Adipocyte (in vitro differentiated cells): ENCODE results near the gene CHCHD6.

ENCODE experiments used
- DNase-seq: peaks from one replicate; pipeline ENCODE4 v3.0.0-alpha.2; 2015; ENCODE audit warnings: low read depth
- H3K27me3 ChIP-seq: replicated peaks from 2 replicates; pipeline ENCODE4 v1.7.0; 2013; ENCODE audit warnings: mild to moderate bottlenecking, low read length, moderate library complexity; ENCODE audit not compliant: control insufficient read depth, insufficient read depth
- H3K36me3 ChIP-seq: 2 replicates; pipeline ENCODE4 v1.7.0; 2013; ENCODE audit warnings: low read length, mild to moderate bottlenecking, moderate library complexity; ENCODE audit not compliant: control insufficient read depth, insufficient read depth, severe bottlenecking
- H3K4me1 ChIP-seq: 2 replicates; pipeline ENCODE4 v1.7.0; 2013; ENCODE audit warnings: mild to moderate bottlenecking, low read length, moderate library complexity; ENCODE audit not compliant: control insufficient read depth, insufficient read depth
- H3K4me3 ChIP-seq: 2 replicates; pipeline ENCODE4 v1.7.0; 2013; ENCODE audit warnings: mild to moderate bottlenecking, low read length, moderate library complexity
- H3K9ac ChIP-seq: 2 replicates; pipeline ENCODE4 v1.7.0; 2013; ENCODE audit warnings: mild to moderate bottlenecking, low read length, moderate library complexity
- H3K9me3 ChIP-seq: 2 replicates; pipeline ENCODE4 v1.7.0; 2013; ENCODE audit warnings: mild to moderate bottlenecking, low read length, moderate library complexity; ENCODE audit not compliant: control insufficient read depth

Gene CHCHD6

GRCh38 chr3:126990024-126990700 lies 286.1 kb downstream of the CHCHD6 start:
- Histone ChIP-seq H3K4me3 (no peak overlapping the region), H3K9ac (no peak overlapping the region), H3K36me3 (peaks cover 33% of the 10 kb centered on the region), H3K4me1 (peaks cover 27% of the 10 kb centered on the region), H3K27me3 (no peaks in the 10 kb centered on the region), H3K9me3 (no peaks in the 10 kb centered on the region)
- DNase-seq: no peak

- no peak overlapping the region for H3K9ac ChIP-seq
- H3K27me3 ChIP-seq: no peaks in the 10 kb centered on the region
These were observed 286.9 kb downstream of the CHCHD6 start for GRCh38 chr3:126990890-126991289.

GRCh38 chr3:126991366-126992200 lies 287.5 kb downstream of the CHCHD6 start:
- DNase-seq: no peak
- peaks cover 33% of the 10 kb centered on the region for H3K36me3 ChIP-seq
- H3K4me3 ChIP-seq: no peak overlapping the region
- peaks cover 20% of the 10 kb centered on the region for H3K4me1 ChIP-seq
- no peaks in the 10 kb centered on the region for H3K27me3 ChIP-seq
- H3K9me3 ChIP-seq: no peaks in the 10 kb centered on the region
- no peak overlapping the region for H3K9ac ChIP-seq

More at GRCh38 chr3:126990890-126991289, 286.9 kb downstream of the CHCHD6 start:
- Histone ChIP-seq H3K36me3 (peaks cover 33% of the 10 kb centered on the region), H3K4me3 (no peak overlapping the region), H3K4me1 (peaks cover 21% of the 10 kb centered on the region), H3K9me3 (no peaks in the 10 kb centered on the region)
- no peak for DNase-seq

- Histone ChIP-seq H3K4me1 (peaks cover 20% of the 10 kb centered on the region), H3K36me3 (peaks cover 33% of the 10 kb centered on the region), H3K4me3 (no peak overlapping the region), H3K9me3 (no peaks in the 10 kb centered on the region), H3K9ac (no peak overlapping the region), H3K27me3 (no peaks in the 10 kb centered on the region)
- no peak for DNase-seq
These were observed 288.2 kb downstream of the CHCHD6 start for GRCh38 chr3:126992216-126992615.

GRCh38 chr3:126992776-126993175 lies 288.7 kb downstream of the CHCHD6 start:
- no peak overlapping the region for H3K4me3 ChIP-seq
- H3K36me3 ChIP-seq: peaks cover 33% of the 10 kb centered on the region
- no peaks in the 10 kb centered on the region for H3K27me3 ChIP-seq
- DNase-seq: no peak
- H3K4me1 ChIP-seq: peaks cover 20% of the 10 kb centered on the region
- no peak overlapping the region for H3K9ac ChIP-seq
- H3K9me3 ChIP-seq: no peaks in the 10 kb centered on the region

- DNase-seq: no peak
- H3K9me3 ChIP-seq: no peaks in the 10 kb centered on the region
- H3K36me3 ChIP-seq: peaks cover 33% of the 10 kb centered on the region
- H3K27me3 ChIP-seq: no peaks in the 10 kb centered on the region
- peaks cover 20% of the 10 kb centered on the region for H3K4me1 ChIP-seq
- H3K9ac ChIP-seq: no peak overlapping the region
- no peak overlapping the region for H3K4me3 ChIP-seq
These were observed 289.4 kb downstream of the CHCHD6 start for GRCh38 chr3:126993436-126993835.

- Histone ChIP-seq H3K4me3 (no peak overlapping the region), H3K9me3 (no peaks in the 10 kb centered on the region), H3K36me3 (peaks cover 20% of the 10 kb centered on the region), H3K9ac (peak overlapping the region; percentile 73), H3K4me1 (peaks cover 20% of the 10 kb centered on the region), H3K27me3 (no peaks in the 10 kb centered on the region)
- DNase-seq: no peak
These were observed 290.7 kb downstream of the CHCHD6 start for GRCh38 chr3:126994661-126995245.

- no peak overlapping the region for H3K9ac ChIP-seq
- H3K9me3 ChIP-seq: no peaks in the 10 kb centered on the region
- peaks cover 20% of the 10 kb centered on the region for H3K4me1 ChIP-seq
- H3K27me3 ChIP-seq: no peaks in the 10 kb centered on the region
- peaks cover 14% of the 10 kb centered on the region for H3K36me3 ChIP-seq
- DNase-seq: no peak
- H3K4me3 ChIP-seq: no peak overlapping the region
These were observed 291.3 kb downstream of the CHCHD6 start for GRCh38 chr3:126995254-126995780.

GRCh38 chr3:126995926-126996512 lies 292.0 kb downstream of the CHCHD6 start:
- no peaks in the 10 kb centered on the region for H3K27me3 ChIP-seq

GRCh38 chr3:126996905-126997304 lies 292.9 kb downstream of the CHCHD6 start:
- DNase-seq: peak; percentile 54
- no peaks in the 10 kb centered on the region for H3K27me3 ChIP-seq
- no peaks in the 10 kb centered on the region for H3K9me3 ChIP-seq
- no peak overlapping the region for H3K9ac ChIP-seq
- H3K4me3 ChIP-seq: no peak overlapping the region
- H3K36me3 ChIP-seq: peaks cover 5% of the 10 kb centered on the region
- peaks cover 26% of the 10 kb centered on the region for H3K4me1 ChIP-seq

More at GRCh38 chr3:126995926-126996512, 292.0 kb downstream of the CHCHD6 start:
- Histone ChIP-seq H3K36me3 (peaks cover 7% of the 10 kb centered on the region), H3K9me3 (no peaks in the 10 kb centered on the region), H3K9ac (no peak overlapping the region), H3K4me3 (no peak overlapping the region), H3K4me1 (peaks cover 20% of the 10 kb centered on the region)
- DNase-seq: no peak
